Muscle of arm (tissue), 14 donors: ENCODE results near the gene LIPN. TPM values are rescaled to one million over a fixed set of nuclear protein-coding genes. Genes with fewer than 3 reads are reported as not detected.
"Not testable (repeated sequence)": the region's sequence is repeated elsewhere in the genome, so short reads cannot be mapped to it uniquely, and the experiment has no call there.

Experiments
- DNase-seq: peaks from one replicate; pipeline ENCODE4 v3.0.0-alpha.2; 2013
- long read RNA-seq, 11 donors: transcript quantifications; one replicate each; lab custom pipeline, GENCODE V29; 2026
- polyA plus RNA-seq, 12 donors: library from polyadenylated mRNA; unstranded; fragments of 120-200 nt; gene quantifications; one replicate each; pipeline ENCODE4 v1.2.1, GENCODE V29; 2013; ENCODE audit not compliant: insufficient read length in 12 of 12

Gene LIPN
- 1 to 10 TPM in 3 of 12 donors, not detected in 9; 1.2 to 3.0 (median 2.0) TPM for polyA plus RNA-seq
- long read RNA-seq, donor 1 = 0 reads
- long read RNA-seq, donor 2 = 0 reads
- long read RNA-seq, donor 3 = 0 reads
- long read RNA-seq, donor 4 = 0 reads
- long read RNA-seq, donor 5 = 0 reads
- long read RNA-seq, donor 6 = 0 reads
- long read RNA-seq, donor 7 = 0 reads
- long read RNA-seq, donor 8 = 0 reads
- long read RNA-seq, donor 9 = 0 reads
- long read RNA-seq, donor 10 = 0 reads
- long read RNA-seq, donor 11 = 0 reads

- DNase-seq = no peak
These were observed at the start of gene LIPN for GRCh38 chr10:88759366-88760101. LIPN (plus strand) TSS chr10:88760020; CDS start chr10:88761406, 1,386 bp downstream.

GRCh38 chr10:88715517-88715916 is 44.3 kb upstream of the LIPN start:
- no peak for DNase-seq

- DNase-seq = no peak
These were observed 38.4 kb upstream of the LIPN start for GRCh38 chr10:88721392-88721791.

GRCh38 chr10:88725798-88726197 is 34.0 kb upstream of the LIPN start:
- DNase-seq = no peak

GRCh38 chr10:88728107-88728763 is 31.6 kb upstream of the LIPN start:
- no peak for DNase-seq

GRCh38 chr10:88730864-88731263 is 29.0 kb upstream of the LIPN start:
- DNase-seq = no peak

GRCh38 chr10:88731296-88731695 is 28.5 kb upstream of the LIPN start:
- no peak for DNase-seq

- no peak for DNase-seq
These were observed 26.6 kb upstream of the LIPN start for GRCh38 chr10:88733215-88733614.

GRCh38 chr10:88735661-88736060 is 24.2 kb upstream of the LIPN start:
- no peak for DNase-seq

GRCh38 chr10:88741921-88742320 is 17.9 kb upstream of the LIPN start:
- DNase-seq = not testable (repeated sequence)

- no peak for DNase-seq
These were observed 17.4 kb upstream of the LIPN start for GRCh38 chr10:88742448-88742847.

GRCh38 chr10:88744002-88744401 is 15.8 kb upstream of the LIPN start:
- no peak for DNase-seq

GRCh38 chr10:88745633-88746032 is 14.2 kb upstream of the LIPN start:
- no peak for DNase-seq

- no peak for DNase-seq
These were observed 5.5 kb upstream of the LIPN start for GRCh38 chr10:88754287-88754686.

GRCh38 chr10:88755753-88756152 is 4.1 kb upstream of the LIPN start:
- DNase-seq = no peak

- no peak for DNase-seq
These were observed 3.2 kb upstream of the LIPN start for GRCh38 chr10:88756660-88757059.

- DNase-seq = no peak
These were observed 3.1 kb downstream of the LIPN start for GRCh38 chr10:88762906-88763305.

- no peak for DNase-seq
These were observed 3.6 kb downstream of the LIPN start for GRCh38 chr10:88763441-88763840.

GRCh38 chr10:88764110-88764509 is 4.3 kb downstream of the LIPN start:
- DNase-seq = no peak

- DNase-seq = no peak
These were observed 6.0 kb downstream of the LIPN start for GRCh38 chr10:88765816-88766215.

GRCh38 chr10:88769384-88769783 is 9.6 kb downstream of the LIPN start:
- no peak for DNase-seq

- no peak for DNase-seq
These were observed 21.4 kb downstream of the LIPN start for GRCh38 chr10:88781206-88781605.

- no peak for DNase-seq
These were observed 22.4 kb downstream of the LIPN start for GRCh38 chr10:88782222-88782621.
